Prostate gland (tissue), 2 donors: ENCODE results near the gene GMPS. TPM values are rescaled to one million over a fixed set of nuclear protein-coding genes. Genes with fewer than 3 reads are reported as not detected.

Experiments used
- DNase-seq: peaks from one replicate; pipeline ENCODE4 v3.0.0-alpha.2; 2019; ENCODE audit warnings: low spot score
- H3K27ac ChIP-seq, 2 donors: fragments of 200-600 bp; sonication (generic); 2 replicates each; pipeline ENCODE4 v1.5.1; 2017 to 2019
- H3K27me3 ChIP-seq: fragments of 200-600 bp; sonication (generic); replicated peaks from 2 replicates; pipeline ENCODE4 v1.5.1; 2019; ENCODE audit not compliant: insufficient read depth
- H3K36me3 ChIP-seq, 2 donors: fragments of 200-600 bp; sonication (generic); 1 replicate in 1 of 2; 2 replicates in 1 of 2; pipeline versions ENCODE4 v1.5.1 to v1.8.1; 2017 to 2019
- H3K4me1 ChIP-seq: fragments of 200-600 bp; sonication (generic); replicated peaks from 2 replicates; pipeline ENCODE4 v1.5.1; 2019
- H3K4me3 ChIP-seq, 2 donors: fragments of 200-600 bp; sonication (generic); 2 replicates each; pipeline ENCODE4 v1.5.1; 2017 to 2019
- H3K9me3 ChIP-seq: fragments of 200-600 bp; sonication (generic); 2 replicates; pipeline ENCODE4 v1.5.1; 2017
- CTCF ChIP-seq, 4 experiments: fragments of 200-600 bp in 2 of 4; fragments of 450-650 bp in 2 of 4; sonication (generic) in 2 of 4; IDR thresholded peaks; 1 replicate in 3 of 4; 2 replicates in 1 of 4; pipeline ENCODE4 v1.5.1; 2016 to 2019; ENCODE audit warnings: antibody characterized with exemption in 4 of 4, mild to moderate bottlenecking in 2 of 4, moderate library complexity in 2 of 4
- POLR2A ChIP-seq: fragments of 450-650 bp; IDR thresholded peaks from one replicate; pipeline ENCODE4 v1.6.1; 2016; ENCODE audit warnings: antibody characterized with exemption, mild to moderate bottlenecking
- POLR2AphosphoS5 ChIP-seq: sonication (generic); formaldehyde crosslinking; IDR thresholded peaks from one replicate; pipeline ENCODE4 v1.6.1; 2017; ENCODE audit warnings: antibody characterized with exemption
- WGBS: methylation state at CpG from one replicate; pipeline ENCODE4 v1.1.5; 2018; 5-methylcytosine and 5-hydroxymethylcytosine counted together
- intact Hi-C: fragments of 100-400 bp; cut with DNase I; formaldehyde crosslinking; loops from one replicate; pipeline ENCODE4 v1.14.2; 2022
- total RNA-seq, 2 donors: library from RNA; depleted of rRNA; stranded (reverse); fragments of >200 nt; gene quantifications; one replicate each; pipeline ENCODE4 v1.1.0, GENCODE V29; 2016

Gene GMPS
- total RNA-seq, 2 donors from 2014 or later, result 24.7 to 51.0 TPM

- WGBS, result 93% methylated on average over 7 of the region's 7 CpGs
- Histone ChIP-seq H3K27me3 (no peaks in the 10 kb centered on the region), H3K4me3 (no peak overlapping the region), H3K4me1 (no peaks in the 10 kb centered on the region), H3K9me3 (no peaks in the 10 kb centered on the region), H3K27ac (no peak overlapping the region), H3K36me3 (no peaks in the 10 kb centered on the region)
- intact Hi-C loops, result no loop called here
- no peak for DNase-seq
- TF ChIP-seq POLR2AphosphoS5, result no peak
- no peak for TF ChIP-seq POLR2A
- TF ChIP-seq CTCF (IDR thresholded peaks at IDR 0.05), result no peak
Measured at GRCh38 chr3:155895379-155895900, 25.0 kb downstream of the GMPS start.

DNA sequence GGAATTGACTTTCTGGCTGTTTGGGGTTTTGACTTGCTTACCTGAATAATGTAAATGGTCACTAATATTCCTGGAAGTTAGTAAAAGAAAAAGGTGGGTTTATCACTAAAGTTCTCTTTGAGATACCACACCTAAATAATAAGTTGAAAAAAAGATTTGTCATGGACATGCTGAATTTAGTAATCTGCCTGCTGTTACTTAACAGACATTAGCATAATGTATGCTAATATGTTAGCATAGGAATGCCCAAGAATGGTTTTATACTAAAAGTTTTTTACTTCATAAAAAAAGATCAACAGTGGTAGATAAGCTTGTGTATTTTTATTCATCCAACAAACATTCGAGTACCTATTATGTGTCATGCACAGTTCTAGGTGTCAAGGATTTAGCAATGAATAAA is 36.5 kb downstream of the GMPS start:
- TF ChIP-seq CTCF (IDR thresholded peaks at IDR 0.05) (no peak), POLR2AphosphoS5 (no peak), POLR2A (no peak)
- Histone ChIP-seq H3K4me1 (no peaks in the 10 kb centered on the region), H3K27me3 (no peaks in the 10 kb centered on the region), H3K27ac (no peak overlapping the region), H3K36me3 (no peaks in the 10 kb centered on the region), H3K9me3 (no peaks in the 10 kb centered on the region), H3K4me3 (no peak overlapping the region)
- WGBS, result 97% methylated on average over 1 of the region's 1 CpG
- no peak for DNase-seq
- intact Hi-C loops, result no loop called here

DNA sequence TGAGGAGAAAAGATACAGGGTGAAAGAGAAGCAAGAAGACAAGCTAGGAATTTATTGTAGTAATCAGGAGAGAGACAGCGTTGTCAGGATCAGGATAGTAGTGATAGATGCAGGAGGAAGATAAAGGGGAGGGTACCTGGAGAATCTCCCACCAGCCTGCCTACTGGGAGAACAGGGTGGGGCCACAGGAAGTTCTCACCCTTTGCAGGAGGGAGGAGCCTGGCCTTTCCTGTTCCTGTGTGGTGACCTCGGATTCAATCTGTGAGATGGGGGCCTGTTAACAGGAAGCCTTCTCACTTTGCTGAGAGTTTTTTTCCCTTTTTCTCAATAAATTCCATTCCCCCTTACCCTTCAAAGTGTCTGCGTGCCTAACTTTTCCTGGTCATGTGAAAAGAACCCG is 37.6 kb downstream of the GMPS start:
- WGBS, result 94% methylated on average over 4 of the region's 4 CpGs
- no peaks in the 10 kb centered on the region for H3K4me1 ChIP-seq
- H3K27ac ChIP-seq, result no peak overlapping the region
- H3K9me3 ChIP-seq, result no peaks in the 10 kb centered on the region
- no peak for DNase-seq
- H3K27me3 ChIP-seq, result no peaks in the 10 kb centered on the region
- TF ChIP-seq POLR2AphosphoS5 (no peak), POLR2A (no peak), CTCF (IDR thresholded peaks at IDR 0.05) (no peak)
- no peaks in the 10 kb centered on the region for H3K36me3 ChIP-seq
- no peak overlapping the region for H3K4me3 ChIP-seq
- intact Hi-C loops, result no loop called here

GRCh38 chr3:155908605-155909004 is 38.2 kb downstream of the GMPS start:
- Histone ChIP-seq H3K36me3 (no peaks in the 10 kb centered on the region), H3K27me3 (no peaks in the 10 kb centered on the region), H3K27ac (no peak overlapping the region), H3K4me1 (no peaks in the 10 kb centered on the region), H3K9me3 (no peaks in the 10 kb centered on the region), H3K4me3 (no peak overlapping the region)
- no peak for DNase-seq
- intact Hi-C loops, result no loop called here
- TF ChIP-seq POLR2A, result no peak
- TF ChIP-seq CTCF (IDR thresholded peaks at IDR 0.05), result no peak
- TF ChIP-seq POLR2AphosphoS5, result no peak

- H3K27ac ChIP-seq, result no peak overlapping the region
Measured at GRCh38 chr3:155912090-155912489, 41.6 kb downstream of the GMPS start.

More at GRCh38 chr3:155912090-155912489, 41.6 kb downstream of the GMPS start:
- Histone ChIP-seq H3K4me1 (no peaks in the 10 kb centered on the region), H3K36me3 (no peaks in the 10 kb centered on the region), H3K4me3 (no peak overlapping the region), H3K27me3 (no peaks in the 10 kb centered on the region), H3K9me3 (no peaks in the 10 kb centered on the region)
- intact Hi-C loops, result no loop called here
- no peak for DNase-seq
- no peak for TF ChIP-seq CTCF (IDR thresholded peaks at IDR 0.05)
- TF ChIP-seq POLR2AphosphoS5, result no peak
- no peak for TF ChIP-seq POLR2A
